HUES48 (cell line): ENCODE results near the gene LRRN3.

Experiments
- H3K27ac ChIP-seq: one replicate; pipeline ENCODE4 v1.7.0; 2013; ENCODE audit warnings: low read depth, low read length, inconsistent platforms
- H3K27me3 ChIP-seq: 2 replicates; pipeline ENCODE4 v1.6.1; 2013; ENCODE audit warnings: mild to moderate bottlenecking, low read length; ENCODE audit not compliant: control insufficient read depth, insufficient read depth
- H3K36me3 ChIP-seq: 2 replicates; pipeline ENCODE4 v1.6.1; 2013; ENCODE audit warnings: low read length; ENCODE audit not compliant: control insufficient read depth, insufficient read depth
- H3K4me1 ChIP-seq: 2 replicates; pipeline ENCODE4 v1.6.1; 2013; ENCODE audit warnings: mild to moderate bottlenecking, low read length; ENCODE audit not compliant: control insufficient read depth, insufficient read depth
- H3K4me3 ChIP-seq: 2 replicates; pipeline ENCODE4 v1.5.1; 2013; ENCODE audit warnings: mild to moderate bottlenecking, low read depth, low read length
- H3K9ac ChIP-seq: 2 replicates; pipeline ENCODE4 v1.6.1; 2013; ENCODE audit warnings: mild to moderate bottlenecking, low read depth, low read length, moderate library complexity
- H3K9me3 ChIP-seq: 2 replicates; pipeline ENCODE4 v1.6.1; 2013; ENCODE audit warnings: low read length; ENCODE audit not compliant: control insufficient read depth, insufficient read depth

LRRN3 gene

GRCh38 chr7:111105269-111105668 lies 14.3 kb downstream of the LRRN3 start:
- peaks cover 27% of the 10 kb centered on the region for H3K4me1 ChIP-seq
- H3K27ac ChIP-seq: no peak overlapping the region
- H3K9ac ChIP-seq: no peak overlapping the region
- H3K4me3 ChIP-seq: no peak overlapping the region
- no peaks in the 10 kb centered on the region for H3K27me3 ChIP-seq
- no peaks in the 10 kb centered on the region for H3K9me3 ChIP-seq
- no peaks in the 10 kb centered on the region for H3K36me3 ChIP-seq

- Histone ChIP-seq H3K4me1 (peaks cover 27% of the 10 kb centered on the region), H3K27me3 (no peaks in the 10 kb centered on the region), H3K9ac (no peak overlapping the region), H3K9me3 (no peaks in the 10 kb centered on the region), H3K27ac (no peak overlapping the region), H3K36me3 (no peaks in the 10 kb centered on the region), H3K4me3 (no peak overlapping the region)
Measured at GRCh38 chr7:111107579-111107978, 16.7 kb downstream of the LRRN3 start.

GRCh38 chr7:111108000-111108399 lies 17.1 kb downstream of the LRRN3 start:
- Histone ChIP-seq H3K27me3 (no peaks in the 10 kb centered on the region), H3K4me1 (peaks cover 27% of the 10 kb centered on the region), H3K27ac (no peak overlapping the region), H3K36me3 (no peaks in the 10 kb centered on the region), H3K9me3 (no peaks in the 10 kb centered on the region), H3K4me3 (no peak overlapping the region), H3K9ac (no peak overlapping the region)

- Histone ChIP-seq H3K36me3 (no peaks in the 10 kb centered on the region), H3K9ac (no peak overlapping the region), H3K27me3 (no peaks in the 10 kb centered on the region), H3K9me3 (no peaks in the 10 kb centered on the region), H3K4me3 (no peak overlapping the region), H3K27ac (no peak overlapping the region), H3K4me1 (peaks cover 27% of the 10 kb centered on the region)
Measured at GRCh38 chr7:111108496-111108895, 17.6 kb downstream of the LRRN3 start.

- H3K4me1 ChIP-seq: peaks cover 9% of the 10 kb centered on the region; the same call in 1 of the 2 replicates
- H3K9ac ChIP-seq: 0 out of 2 replicates have a peak overlapping the region, but pooled peaks have one; percentile 3
- H3K36me3 ChIP-seq: no peaks in the 10 kb centered on the region
- no peaks in the 10 kb centered on the region for H3K9me3 ChIP-seq
- no peak overlapping the region for H3K4me3 ChIP-seq
- H3K27me3 ChIP-seq: no peaks in the 10 kb centered on the region
- no peak overlapping the region for H3K27ac ChIP-seq
Measured at GRCh38 chr7:111112439-111112838, 21.5 kb downstream of the LRRN3 start.

GRCh38 chr7:111113263-111114017 lies 22.5 kb downstream of the LRRN3 start:
- no peaks in the 10 kb centered on the region for H3K36me3 ChIP-seq
- no peaks in the 10 kb centered on the region for H3K9me3 ChIP-seq
- H3K4me1 ChIP-seq: peaks cover 9% of the 10 kb centered on the region; the same call in 1 of the 2 replicates
- H3K9ac ChIP-seq: no peak overlapping the region
- H3K27ac ChIP-seq: no peak overlapping the region
- H3K27me3 ChIP-seq: no peaks in the 10 kb centered on the region
- H3K4me3 ChIP-seq: no peak overlapping the region

GRCh38 chr7:111115966-111116365 lies 25.0 kb downstream of the LRRN3 start:
- no peak overlapping the region for H3K9ac ChIP-seq
- no peaks in the 10 kb centered on the region for H3K36me3 ChIP-seq
- H3K4me3 ChIP-seq: no peak overlapping the region
- no peaks in the 10 kb centered on the region for H3K27me3 ChIP-seq
- H3K4me1 ChIP-seq: peaks cover 17% of the 10 kb centered on the region; the same call in 1 of the 2 replicates
- no peak overlapping the region for H3K27ac ChIP-seq
- no peaks in the 10 kb centered on the region for H3K9me3 ChIP-seq

GRCh38 chr7:111126987-111127386 lies 36.1 kb downstream of the LRRN3 start:
- no peak overlapping the region for H3K9ac ChIP-seq
- no peaks in the 10 kb centered on the region for H3K36me3 ChIP-seq
- H3K9me3 ChIP-seq: no peaks in the 10 kb centered on the region
- H3K27me3 ChIP-seq: no peaks in the 10 kb centered on the region
- no peak overlapping the region for H3K27ac ChIP-seq
- no peaks in the 10 kb centered on the region for H3K4me1 ChIP-seq
- H3K4me3 ChIP-seq: no peak overlapping the region

GRCh38 chr7:111129435-111129834 lies 38.5 kb downstream of the LRRN3 start:
- H3K4me3 ChIP-seq: no peak overlapping the region
- H3K36me3 ChIP-seq: no peaks in the 10 kb centered on the region
- H3K4me1 ChIP-seq: peaks cover 6% of the 10 kb centered on the region
- no peak overlapping the region for H3K27ac ChIP-seq
- no peaks in the 10 kb centered on the region for H3K9me3 ChIP-seq
- no peaks in the 10 kb centered on the region for H3K27me3 ChIP-seq
- no peak overlapping the region for H3K9ac ChIP-seq

- Histone ChIP-seq H3K4me1 (peaks cover 9% of the 10 kb centered on the region), H3K9ac (no peak overlapping the region), H3K9me3 (no peaks in the 10 kb centered on the region), H3K27me3 (no peaks in the 10 kb centered on the region), H3K36me3 (no peaks in the 10 kb centered on the region), H3K27ac (no peak overlapping the region), H3K4me3 (no peak overlapping the region)
Measured at GRCh38 chr7:111132833-111133232, 41.9 kb downstream of the LRRN3 start.

GRCh38 chr7:111137296-111138192 lies 46.6 kb downstream of the LRRN3 start:
- H3K9ac ChIP-seq: no peak overlapping the region
- no peaks in the 10 kb centered on the region for H3K36me3 ChIP-seq
- H3K27me3 ChIP-seq: no peaks in the 10 kb centered on the region
- H3K4me3 ChIP-seq: no peak overlapping the region
- peaks cover 16% of the 10 kb centered on the region for H3K4me1 ChIP-seq
- no peaks in the 10 kb centered on the region for H3K9me3 ChIP-seq
- no peak overlapping the region for H3K27ac ChIP-seq
